HFF-Myc (cell line): ENCODE results near the gene LIAS.
A peak's percentile ranks its signal among the peaks of the same experiment; 100 is the strongest.

Source experiments
- DNase-seq: peaks from one replicate; pipeline ENCODE4 v3.0.0-alpha.2; 2011; ENCODE audit warnings: low read depth; ENCODE audit errors: extremely low read depth
- H3K4me3 ChIP-seq: replicated peaks from 2 replicates; pipeline ENCODE4 v1.5.1; 2011; ENCODE audit warnings: low read depth, mild to moderate bottlenecking, control low read depth, low read length
- CTCF ChIP-seq: IDR thresholded peaks from 2 replicates; pipeline ENCODE4 v1.5.1; 2012; ENCODE audit warnings: mild to moderate bottlenecking, low read depth, low read length, control low read depth; ENCODE audit errors: missing control alignments

Gene LIAS

GRCh38 chr4:39526765-39527295, 68.0 kb downstream of the LIAS start:
- no peak for TF ChIP-seq CTCF
- no peak for DNase-seq
- peak overlapping the region; percentile 94 for H3K4me3 ChIP-seq

GRCh38 chr4:39527296-39528060, 68.6 kb downstream of the LIAS start, which contains the start of gene UGDH:
Gene UGDH (minus strand): TSS chr4:39527439. CDS start chr4:39521512, 5,927 bp downstream.
- H3K4me3 ChIP-seq: peak within 1 kb of the TSS; percentile 94
- no peak for TF ChIP-seq CTCF
- peak; percentile 91 for DNase-seq

GRCh38 chr4:39528061-39528465, 69.2 kb downstream of the LIAS start:
- peak overlapping the region; percentile 94 for H3K4me3 ChIP-seq
- no peak for DNase-seq
- no peak for TF ChIP-seq CTCF
